ENCODE results near the gene UGT1A9.

The UGT1A9 gene

GRCh38 chr2:233819884-233820773, 148.4 kb downstream of the UGT1A9 start:
- no peak for DNase-seq

- no peak for DNase-seq
Observed at GRCh38 chr2:233820774-233821105, 149.0 kb downstream of the UGT1A9 start.

- DNase-seq = no peak
Observed at GRCh38 chr2:233821196-233821595, 149.5 kb downstream of the UGT1A9 start.

GRCh38 chr2:233821709-233822100, 150.0 kb downstream of the UGT1A9 start:
- DNase-seq = no peak

GRCh38 chr2:233822101-233822771, 150.5 kb downstream of the UGT1A9 start:
- DNase-seq = no peak

All from MV-4-11 (cell line).